Mesodermal cell (in vitro differentiated cells): ENCODE data around the gene ZNF594. TPM values are rescaled to one million over a fixed set of nuclear protein-coding genes. Genes with fewer than 3 reads are reported as not detected.
"Not testable (repeated sequence)": the region's sequence is repeated elsewhere in the genome, so short reads cannot be mapped to it uniquely, and the experiment has no call there.

ENCODE experiments used
- H3K27ac ChIP-seq: 2 replicates; pipeline ENCODE4 v1.7.0; 2013; ENCODE audit warnings: mild to moderate bottlenecking, low read depth, low read length, moderate library complexity; ENCODE audit not compliant: severe bottlenecking
- H3K36me3 ChIP-seq: 2 replicates; pipeline ENCODE4 v1.7.1; 2013; ENCODE audit warnings: mild to moderate bottlenecking, low read length, moderate library complexity; ENCODE audit not compliant: control insufficient read depth, insufficient read depth
- H3K4me1 ChIP-seq: one replicate; pipeline ENCODE4 v1.7.1; 2013; ENCODE audit warnings: mild to moderate bottlenecking, low read length; ENCODE audit not compliant: insufficient read depth, control insufficient read depth, poor library complexity, severe bottlenecking
- H3K4me3 ChIP-seq: 2 replicates; pipeline ENCODE4 v1.7.0; 2013; ENCODE audit warnings: low read length, control low read depth, mild to moderate bottlenecking; ENCODE audit not compliant: insufficient read depth, poor library complexity, severe bottlenecking; ENCODE audit errors: extremely low read depth
- H3K9me3 ChIP-seq: 2 replicates; pipeline ENCODE4 v1.7.1; 2013; ENCODE audit warnings: mild to moderate bottlenecking, low read length, moderate library complexity; ENCODE audit not compliant: control insufficient read depth
- whole genome bisulfite sequencing, 2 experiments: methylation state at CpG; one replicate each; pipeline ENCODE4 v1.1.5; 2013; ENCODE audit warnings: missing lambda C conversion rate in 2 of 2; ENCODE audit not compliant: insufficient coverage in 2 of 2; 5-methylcytosine and 5-hydroxymethylcytosine counted together
- polyA plus RNA-seq, 2 experiments: library from polyadenylated mRNA; stranded (reverse); fragments of 50-300 nt; gene quantifications; one replicate each; pipeline ENCODE4 v1.2.3, GENCODE V29; 2013

The ZNF594 gene
- 3.4 TPM for polyA plus RNA-seq (2013, experiment 1 of 2)
- 4.0 TPM for polyA plus RNA-seq (2013, experiment 2 of 2)

DNA sequence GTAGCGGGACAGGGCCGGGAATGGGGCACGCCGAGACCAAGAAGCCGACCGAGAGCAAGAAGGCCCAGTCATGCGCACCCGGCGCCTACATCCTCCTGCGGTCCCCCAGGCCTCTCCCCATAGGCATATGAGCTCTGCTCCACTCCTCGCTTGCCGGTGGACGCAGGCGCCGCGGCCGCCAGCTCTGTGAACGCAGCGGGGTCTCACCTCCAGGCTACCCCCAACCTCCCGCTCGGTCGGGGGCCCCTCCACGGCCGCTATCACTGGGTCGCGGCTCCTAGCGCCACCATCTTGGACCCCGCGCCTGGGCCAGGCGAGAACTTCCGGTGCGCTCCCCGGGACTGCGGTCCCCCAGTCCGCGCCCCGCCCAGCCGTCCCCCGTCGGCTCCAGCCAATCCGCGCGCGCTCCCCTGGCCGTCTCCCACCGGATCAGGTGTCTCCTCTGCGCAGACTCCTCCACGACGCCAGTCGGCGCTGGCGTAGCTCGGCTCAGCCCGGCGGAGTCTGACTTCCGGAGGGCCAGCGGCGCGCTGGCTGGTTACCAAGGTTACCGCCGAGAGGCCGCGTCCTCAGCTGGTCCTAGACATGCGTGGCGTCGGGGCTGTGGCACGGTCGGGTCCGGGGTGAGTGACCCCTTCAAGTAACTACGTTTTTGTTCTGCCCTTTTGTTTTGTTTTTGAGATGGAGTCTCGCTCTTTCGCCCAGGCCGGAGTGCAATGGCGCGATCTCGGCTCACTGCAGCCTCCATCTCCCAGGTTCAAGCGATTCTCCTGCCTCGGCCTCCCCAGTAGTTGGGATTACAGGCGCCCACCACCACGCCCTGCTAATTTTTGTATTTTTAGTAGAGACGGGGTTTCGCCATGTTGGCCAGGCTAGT, at the start of gene ZNF594:
Gene ZNF594 (minus strand): TSS at position 328 of the 877 bp plus-strand sequence. CDS start 7,612 bp downstream, outside the sequence.
- peak within 1 kb of the TSS; percentile 72 for H3K4me3 ChIP-seq
- H3K27ac ChIP-seq = peak within 1 kb of the TSS; percentile 45
- H3K36me3 ChIP-seq = peaks cover 18% of the 10 kb centered on the region
- peaks cover 30% of the 10 kb centered on the region for H3K9me3 ChIP-seq
- 25 to 26% methylated on average over 64 to 74 of the region's 82 CpGs for WGBS, 2 experiments
- no peaks in the 10 kb centered on the region for H3K4me1 ChIP-seq

DNA sequence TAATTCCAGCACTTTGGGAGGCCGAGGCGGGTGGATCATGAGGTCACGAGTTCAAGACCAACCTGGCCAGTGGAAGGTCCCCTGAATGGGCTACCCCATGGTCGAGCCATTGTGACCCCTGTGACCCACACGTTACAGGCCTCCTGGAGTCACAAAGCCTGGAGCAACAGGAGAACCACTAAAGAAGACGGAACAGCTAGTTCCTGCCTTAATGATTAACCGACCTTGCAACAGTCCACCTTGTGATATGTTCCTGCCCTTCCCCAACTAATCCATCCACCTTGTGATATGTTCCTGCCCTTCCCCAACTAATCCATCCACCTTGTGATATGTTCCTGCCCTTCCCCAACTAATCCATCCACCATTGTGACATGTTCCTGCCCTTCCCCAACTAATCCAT, 48.1 kb upstream of the ZNF594 start:
- not testable (repeated sequence) for H3K27ac ChIP-seq, H3K4me3 ChIP-seq, H3K4me1 ChIP-seq, H3K36me3 ChIP-seq, H3K9me3 ChIP-seq
- WGBS, 2 experiments = 85 to 91% methylated on average over 6 to 7 of the region's 7 CpGs

DNA sequence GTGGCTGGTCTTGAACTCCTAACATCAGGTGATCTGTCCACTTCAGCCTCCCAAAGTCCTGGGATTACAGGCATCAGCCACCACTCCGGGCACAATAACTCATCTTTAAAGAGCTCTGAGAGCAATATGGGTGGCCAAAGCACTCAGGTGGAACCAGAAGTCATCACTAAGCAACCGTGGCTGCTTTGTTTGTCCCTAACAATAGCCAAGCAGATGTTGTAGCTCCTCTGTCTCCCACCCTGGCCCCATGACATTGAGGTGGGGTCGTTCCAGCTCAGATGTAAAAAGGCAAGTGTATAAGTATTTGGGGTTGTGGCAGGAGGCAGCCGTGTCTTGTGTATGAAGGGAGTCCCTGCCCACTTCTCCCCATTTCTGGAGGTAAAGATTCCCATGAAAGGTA, 46.7 kb upstream of the ZNF594 start:
- H3K36me3 ChIP-seq = no peaks in the 10 kb centered on the region
- H3K27ac ChIP-seq = no peak overlapping the region
- no peak overlapping the region for H3K4me3 ChIP-seq
- no peaks in the 10 kb centered on the region for H3K9me3 ChIP-seq
- H3K4me1 ChIP-seq = no peaks in the 10 kb centered on the region
- WGBS, 2 experiments = 64% methylated on average over 3 of the region's 4 CpGs

DNA sequence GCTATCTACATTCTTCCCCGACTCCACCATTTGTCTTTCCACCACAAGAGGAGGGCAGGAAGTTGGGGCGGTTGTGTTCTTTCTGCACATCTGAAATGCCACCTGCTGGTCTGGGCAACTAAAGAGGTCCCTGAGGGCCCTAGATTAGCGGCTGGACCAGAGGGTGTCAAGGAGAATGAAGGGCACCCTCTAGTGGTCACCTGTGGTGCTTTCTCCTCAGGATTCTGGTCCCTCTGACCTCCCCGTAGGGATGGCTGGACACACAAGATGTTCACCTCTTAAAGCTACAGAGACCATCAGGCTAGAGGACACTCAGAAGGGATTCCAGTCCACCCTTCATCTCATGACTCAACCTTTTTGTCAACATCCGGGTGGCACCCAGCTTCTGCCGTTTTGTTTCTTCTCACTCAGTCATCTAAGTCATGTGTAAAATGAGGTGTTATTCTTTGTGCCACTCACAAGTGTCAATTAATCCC, 45.9 kb upstream of the ZNF594 start:
- no peaks in the 10 kb centered on the region for H3K4me1 ChIP-seq
- H3K4me3 ChIP-seq = no peak overlapping the region

DNA sequence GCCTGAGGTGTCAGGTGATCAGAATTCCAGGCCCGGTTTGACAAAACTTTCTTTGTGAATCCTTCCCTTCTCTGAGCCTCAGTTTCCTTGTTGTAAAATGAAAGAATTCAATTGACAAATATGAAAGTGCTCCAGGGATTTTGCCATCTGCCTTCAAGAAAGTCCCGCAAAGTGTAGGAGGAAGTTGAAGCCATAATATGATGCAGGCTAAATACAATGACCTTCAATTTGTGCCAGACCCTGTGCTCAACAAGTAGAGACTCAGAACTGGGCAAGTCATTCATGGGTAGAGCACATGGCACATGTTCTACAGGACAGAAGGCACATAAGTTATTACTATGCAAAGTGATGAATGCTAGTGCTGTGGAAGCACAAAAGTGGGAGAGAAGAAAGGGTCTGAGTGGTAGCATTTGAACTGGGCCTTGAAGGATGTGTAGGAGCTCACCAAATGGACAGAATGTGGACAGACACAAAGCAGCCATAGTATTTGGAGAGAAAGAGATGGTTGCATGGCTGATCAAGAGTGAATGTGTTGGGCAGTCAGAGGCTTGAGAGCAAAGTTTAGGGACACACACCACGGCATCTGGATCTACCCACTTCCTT, 45.4 kb upstream of the ZNF594 start:
- H3K36me3 ChIP-seq = no peaks in the 10 kb centered on the region
- no peaks in the 10 kb centered on the region for H3K9me3 ChIP-seq
- no peak overlapping the region for H3K4me3 ChIP-seq
- 90 to 94% methylated on average over 2 to 3 of the region's 3 CpGs for WGBS, 2 experiments
- no peaks in the 10 kb centered on the region for H3K4me1 ChIP-seq
- no peak overlapping the region for H3K27ac ChIP-seq

More for the DNA sequence above, 45.9 kb upstream of the ZNF594 start:
- Histone ChIP-seq H3K36me3 (no peaks in the 10 kb centered on the region), H3K9me3 (no peaks in the 10 kb centered on the region), H3K27ac (no peak overlapping the region)
- 31 to 40% methylated on average over 3 of the region's 6 CpGs for whole genome bisulfite sequencing, 2 experiments

DNA sequence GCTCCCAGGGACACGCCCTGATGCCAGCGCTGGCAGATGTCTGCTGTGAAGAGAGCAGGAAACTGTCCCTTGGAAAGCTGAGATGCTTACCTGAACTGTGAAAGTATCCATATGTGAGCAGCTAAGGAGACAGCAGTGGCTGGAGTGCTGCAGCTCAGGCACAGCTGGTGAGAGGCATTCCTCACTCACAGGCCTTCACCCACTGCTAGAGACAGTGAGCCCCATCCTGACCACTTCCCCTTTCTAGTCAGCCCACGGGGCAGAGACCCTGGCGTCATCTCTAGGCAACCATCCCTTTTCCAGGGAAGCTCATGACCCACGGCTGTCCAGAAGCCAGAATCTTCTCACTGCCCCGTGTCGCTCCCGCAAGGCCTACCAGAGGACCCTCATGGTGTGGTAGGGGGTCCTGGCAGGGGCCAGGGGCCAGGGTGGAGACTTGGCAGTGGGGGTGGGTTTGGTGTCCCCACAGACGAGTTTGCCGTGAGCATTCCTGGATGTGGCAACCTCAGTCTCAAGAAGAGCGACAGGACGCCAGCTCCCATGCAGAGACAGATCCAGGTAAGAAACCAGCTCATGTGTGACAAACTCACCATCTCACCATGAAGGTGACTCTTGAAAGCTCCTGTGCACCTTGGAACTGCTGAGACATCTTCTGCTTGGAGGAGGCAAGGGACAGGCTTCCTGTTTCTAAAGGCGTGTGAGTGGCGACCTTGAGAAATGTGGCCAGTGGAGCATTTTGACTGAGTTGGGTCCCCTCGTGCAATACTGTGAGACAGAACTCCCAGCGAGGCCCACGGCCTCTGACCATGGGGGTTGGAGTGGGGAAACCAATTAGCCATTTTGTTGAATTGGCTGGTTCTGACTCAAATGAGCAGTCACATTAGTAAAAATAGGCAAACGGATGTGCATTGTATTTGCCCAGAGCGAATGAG, 43.2 kb upstream of the ZNF594 start, which contains the start of gene SCIMP:
Gene SCIMP (minus strand): TSS at position 216 of the 932 bp plus-strand sequence. CDS start 105 bp downstream, at position 111.
- H3K27ac ChIP-seq = no peak within 1 kb of the TSS

DNA sequence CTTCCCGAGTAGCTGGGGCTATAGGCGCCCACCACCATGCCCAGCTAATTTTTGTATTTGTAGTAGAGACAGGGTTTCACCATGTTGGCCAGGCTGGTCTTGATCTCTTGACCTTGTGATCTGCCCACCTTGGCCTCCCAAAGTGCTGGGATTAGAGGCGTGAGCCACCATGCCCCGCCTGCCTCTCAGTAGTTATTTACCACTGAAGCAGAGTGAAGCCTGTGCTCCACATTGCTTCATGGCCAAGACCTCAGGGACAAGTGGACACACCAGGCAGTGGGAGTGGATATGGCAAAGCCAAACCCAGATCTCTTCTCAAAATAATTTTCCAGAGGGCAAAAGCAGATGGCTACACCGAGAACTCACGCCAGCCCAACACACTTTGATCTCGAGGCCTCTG, 41.8 kb upstream of the ZNF594 start:
- WGBS, 2 experiments = 92 to 93% methylated on average over 5 to 6 of the region's 7 CpGs
- H3K4me1 ChIP-seq, H3K9me3 ChIP-seq, H3K36me3 ChIP-seq, H3K4me3 ChIP-seq, H3K27ac ChIP-seq: not testable (repeated sequence)

More for the DNA sequence above, 43.2 kb upstream of the ZNF594 start, which contains the start of gene SCIMP:
- 88 to 95% methylated on average over 13 to 16 of the region's 19 CpGs for WGBS, 2 experiments
- Histone ChIP-seq H3K9me3 (no peaks in the 10 kb centered on the region), H3K4me1 (no peaks in the 10 kb centered on the region), H3K4me3 (no peak within 1 kb of the TSS), H3K36me3 (no peaks in the 10 kb centered on the region)

DNA sequence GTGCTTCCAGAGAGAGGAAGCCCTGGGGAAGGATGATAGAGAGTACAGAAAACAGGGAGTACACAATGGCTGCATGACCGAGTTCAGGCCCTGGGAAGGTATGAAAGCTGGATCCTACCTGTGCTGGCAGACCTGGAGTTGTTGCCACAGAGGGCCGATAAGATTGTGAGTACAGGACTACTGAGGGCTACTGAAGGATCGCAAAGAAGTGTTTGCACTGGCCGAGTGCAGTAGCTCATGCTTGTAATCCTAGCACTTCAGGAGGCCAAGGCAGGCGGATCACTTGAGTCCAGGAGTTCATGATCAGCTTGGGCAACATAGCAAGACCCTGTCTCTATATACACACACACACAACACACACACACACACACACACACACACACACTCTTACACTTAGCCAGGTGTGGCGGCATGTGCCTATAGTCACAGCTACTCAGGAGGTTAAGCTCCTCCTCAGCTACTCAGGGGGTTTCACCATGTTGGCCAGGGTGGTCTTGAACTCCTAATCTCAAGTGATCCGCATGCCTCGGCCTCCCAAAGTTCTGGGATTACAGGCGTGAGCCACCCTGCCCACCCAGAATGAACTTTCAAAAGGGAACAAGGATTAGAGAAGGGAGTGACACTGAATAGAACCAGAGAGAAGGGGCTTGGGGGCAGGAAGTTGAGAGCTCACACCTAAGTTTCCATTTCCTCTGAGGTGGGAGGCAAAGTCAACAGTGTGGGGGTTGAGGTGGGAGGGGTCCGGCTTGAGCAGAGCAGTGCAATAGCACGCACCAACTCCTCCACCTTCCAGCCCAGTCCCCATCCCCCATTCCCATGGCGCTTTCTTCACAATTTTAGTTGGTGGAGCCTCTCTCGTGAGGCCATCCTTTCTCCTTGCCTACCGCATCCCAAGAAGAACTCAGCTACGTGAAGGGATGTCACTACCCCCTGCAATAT, 35.5 kb upstream of the ZNF594 start:
- no peaks in the 10 kb centered on the region for H3K4me1 ChIP-seq
- no peaks in the 10 kb centered on the region for H3K9me3 ChIP-seq
- H3K36me3 ChIP-seq = no peaks in the 10 kb centered on the region
- H3K4me3 ChIP-seq = no peak overlapping the region
- H3K27ac ChIP-seq = no peak overlapping the region
- 90 to 97% methylated on average over 9 to 10 of the region's 15 CpGs for whole genome bisulfite sequencing, 2 experiments

DNA sequence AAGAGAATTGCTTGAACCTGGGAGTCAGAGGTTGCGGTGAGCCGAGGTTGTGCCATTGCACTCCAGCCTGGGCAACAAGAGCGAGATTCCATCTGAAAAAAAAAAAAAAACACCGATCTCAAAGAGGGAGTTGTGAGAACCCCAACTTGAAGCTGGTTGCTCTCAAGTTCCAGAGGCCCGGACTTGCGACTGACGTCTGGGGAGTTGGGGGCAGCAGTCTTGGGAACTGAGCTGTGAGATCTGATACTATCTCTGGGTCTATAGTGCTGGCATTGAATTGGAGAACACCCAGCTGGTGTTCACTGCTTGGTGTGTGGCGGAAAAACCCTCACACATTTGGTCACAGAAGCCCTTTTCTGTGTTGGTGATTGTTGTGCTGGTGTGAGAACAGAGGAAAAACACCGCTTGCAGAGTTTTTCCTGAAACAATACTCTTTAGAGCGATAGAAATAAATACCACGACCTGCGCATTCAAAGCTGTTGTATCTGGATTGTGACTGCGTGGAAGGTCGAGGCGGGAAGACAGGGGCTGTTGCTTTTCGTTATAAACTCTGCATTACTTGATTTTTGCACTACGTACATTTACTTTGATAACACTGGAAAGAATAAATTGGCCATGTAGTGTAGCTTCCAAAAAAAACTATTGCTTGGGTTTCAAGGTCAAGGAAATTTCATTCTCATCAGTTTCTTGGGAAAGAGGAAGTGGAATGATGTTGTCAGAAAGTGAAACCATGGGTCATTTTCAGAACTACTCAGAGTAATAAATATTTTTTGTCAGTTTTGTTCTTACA, 34.2 kb upstream of the ZNF594 start:
- 91 to 95% methylated on average over 12 to 15 of the region's 17 CpGs for WGBS, 2 experiments
- H3K4me3 ChIP-seq = no peak overlapping the region
- no peak overlapping the region for H3K27ac ChIP-seq
- no peaks in the 10 kb centered on the region for H3K9me3 ChIP-seq
- H3K4me1 ChIP-seq = no peaks in the 10 kb centered on the region
- no peaks in the 10 kb centered on the region for H3K36me3 ChIP-seq
